WTC11 (cell line): ENCODE results near the gene ALAS2. TPM values are rescaled to one million over a fixed set of nuclear protein-coding genes. Genes with fewer than 3 reads are reported as not detected.
"Not testable (repeated sequence)": the region's sequence is repeated elsewhere in the genome, so short reads cannot be mapped to it uniquely, and the experiment has no call there.

ENCODE experiments used
- ATAC-seq: fragments of 200-7000 bp; cut with Tn5 transposase; 2 replicates; pipeline ENCODE4 v1.10.0; 2021; ENCODE audit warnings: mild to moderate bottlenecking, moderate library complexity
- CTCF ChIA-PET: fragments of 300-600 bp; sonication (Branson Sonifier 250); formaldehyde crosslinking; loops from one replicate; lab custom pipeline; 2021; ENCODE audit warnings: antibody characterized with exemption; lab: Charles Lee
- POLR2A ChIA-PET: fragments of 350-600 bp; sonication (Branson Sonifier 250); formaldehyde crosslinking; loops from one replicate; lab custom pipeline; 2021; ENCODE audit warnings: antibody characterized with exemption; lab: Charles Lee
- DNase-seq: peaks from one replicate; pipeline ENCODE4 v3.0.0; 2021; ENCODE audit warnings: low spot score
- H3K27ac Mint-ChIP-seq: 2 replicates; pipeline ENCODE4 v1.8.0; 2021; ENCODE audit warnings: mixed read lengths
- H3K27me3 Mint-ChIP-seq: 2 replicates; pipeline ENCODE4 v1.8.0; 2021; ENCODE audit warnings: low read depth, mild to moderate bottlenecking, moderate library complexity, mixed read lengths
- H3K36me3 Mint-ChIP-seq: 2 replicates; pipeline ENCODE4 v1.8.0; 2021; ENCODE audit warnings: mixed read lengths
- H3K4me1 Mint-ChIP-seq: 2 replicates; pipeline ENCODE4 v1.8.0; 2022; ENCODE audit warnings: mixed read lengths
- H3K4me3 Mint-ChIP-seq: 2 replicates; pipeline ENCODE4 v1.8.0; 2021; ENCODE audit warnings: mild to moderate bottlenecking, moderate library complexity, mixed read lengths
- H3K9me3 Mint-ChIP-seq: 2 replicates; pipeline ENCODE4 v1.8.0; 2021; ENCODE audit warnings: mixed read lengths
- AR ChIP-seq: fragments of 250-450 bp; sonication (Bioruptor Pico); IDR thresholded peaks from 2 replicates; pipeline ENCODE4 v1.9.0; 2021; ENCODE audit warnings: mild to moderate bottlenecking
- JAZF1 ChIP-seq: fragments of 250-450 bp; sonication (Bioruptor Pico); IDR thresholded peaks from 2 replicates; pipeline ENCODE4 v1.9.0; 2021; ENCODE audit warnings: moderate library complexity, mild to moderate bottlenecking, inconsistent platforms
- MYBL2 ChIP-seq: sonication (generic); formaldehyde crosslinking; IDR thresholded peaks from 2 replicates; pipeline ENCODE4 v1.8.1; 2023; ENCODE audit warnings: mild to moderate bottlenecking, moderate library complexity, missing genetic modification reagents
- NFATC4 ChIP-seq: fragments of 250-450 bp; sonication (Bioruptor Pico); IDR thresholded peaks from 2 replicates; pipeline ENCODE4 v1.9.0; 2021; ENCODE audit warnings: mild to moderate bottlenecking
- NR2C2 ChIP-seq: sonication (generic); formaldehyde crosslinking; IDR thresholded peaks from 2 replicates; pipeline ENCODE4 v1.8.0; 2022; ENCODE audit warnings: mild to moderate bottlenecking, missing genetic modification reagents
- SMAD3 ChIP-seq: sonication (generic); formaldehyde crosslinking; IDR thresholded peaks from 2 replicates; pipeline ENCODE4 v1.8.0; 2022; ENCODE audit warnings: missing genetic modification reagents, mild to moderate bottlenecking, borderline replicate concordance
- SP1 ChIP-seq: sonication (generic); formaldehyde crosslinking; conservative IDR thresholded peaks from 2 replicates; pipeline ENCODE4 v1.8.1; 2022; ENCODE audit warnings: missing genetic modification reagents
- ZBTB21 ChIP-seq: sonication (generic); formaldehyde crosslinking; IDR thresholded peaks from 2 replicates; pipeline ENCODE4 v1.8.1; 2023; ENCODE audit warnings: mild to moderate bottlenecking, missing genetic modification reagents, borderline replicate concordance
- ZBTB43 ChIP-seq: sonication (generic); formaldehyde crosslinking; IDR thresholded peaks from 2 replicates; pipeline ENCODE4 v1.8.1; 2023; ENCODE audit warnings: mild to moderate bottlenecking, missing genetic modification reagents
- ZNF317 ChIP-seq: sonication (generic); formaldehyde crosslinking; IDR thresholded peaks from 2 replicates; pipeline ENCODE4 v1.8.1; 2023; ENCODE audit warnings: low read depth, mild to moderate bottlenecking, moderate library complexity, missing genetic modification reagents, borderline replicate concordance
- total RNA-seq: library from RNA; stranded (reverse); gene quantifications from 3 replicates; pipeline ENCODE4 v1.2.3, GENCODE V29; 2021
- TF ChIP-seq, protein P1 (sequence below): sonication (generic); formaldehyde crosslinking; IDR thresholded peaks from 2 replicates; pipeline ENCODE4 v1.8.0; 2022; ENCODE audit warnings: mild to moderate bottlenecking, missing genetic modification reagents
- TF ChIP-seq, protein P2 (sequence below): fragments of 200-600 bp; IDR thresholded peaks from 2 replicates; pipeline ENCODE4 v1.8.0; 2022; ENCODE audit warnings: antibody characterized with exemption
- TF ChIP-seq, protein P3 (sequence below): sonication (generic); formaldehyde crosslinking; IDR thresholded peaks from 2 replicates; pipeline ENCODE4 v1.8.0; 2022; ENCODE audit warnings: missing genetic modification reagents
- TF ChIP-seq, protein P4 (sequence below): fragments of 250-450 bp; sonication (Bioruptor Pico); IDR thresholded peaks from 2 replicates; pipeline ENCODE4 v1.9.0; 2021; ENCODE audit warnings: mild to moderate bottlenecking, borderline replicate concordance

The ALAS2 gene
- total RNA-seq, 1 experiment from 2014 or later, result 0.35 TPM

DNA sequence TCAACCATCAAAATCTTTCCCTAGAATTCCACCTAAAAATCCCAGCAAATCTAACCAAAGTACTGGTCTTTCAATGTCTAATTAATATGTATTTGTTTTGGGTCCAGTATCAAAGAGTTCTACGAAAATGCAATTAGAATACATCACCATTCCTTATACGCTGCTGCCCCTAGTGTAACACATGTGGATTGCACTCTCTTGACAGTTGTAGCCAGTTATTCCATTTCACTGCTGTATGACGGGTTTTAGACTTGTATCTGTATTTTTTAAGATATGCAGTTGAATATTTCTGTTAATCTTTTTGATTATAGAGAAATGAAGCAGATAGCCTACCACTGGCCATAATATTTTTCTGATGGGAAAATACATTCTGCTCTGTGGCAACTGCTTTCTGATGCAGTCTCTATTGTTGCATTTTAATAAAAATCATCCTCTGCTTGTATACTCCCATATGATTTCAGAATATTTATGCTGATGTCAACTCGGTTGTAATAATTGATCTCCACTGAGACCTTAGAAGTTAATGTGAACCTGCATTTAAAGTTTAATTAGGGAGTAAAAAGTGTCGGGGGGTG lies 27.0 kb upstream of the ALAS2 start:
- peak; percentile 11 for DNase-seq
- peaks cover 4% of the 10 kb centered on the region; the same call in 1 of the 2 replicates for H3K36me3 Mint-ChIP-seq
- ATAC-seq, result peak; percentile 51; the same call in 1 of the 2 replicates
- H3K4me1 Mint-ChIP-seq, result peaks cover 7% of the 10 kb centered on the region
- ChIA-PET POLR2A (no interaction called here), CTCF (interaction anchor here (1.1 kb wide), 1 partner anchor 123 kb away, joined by 3 read pairs; no protein-coding TSS in a partner anchor)
- H3K27ac Mint-ChIP-seq, result no peak overlapping the region
- H3K9me3 Mint-ChIP-seq, result no peaks in the 10 kb centered on the region
- no peaks in the 10 kb centered on the region; the same call in 1 of the 2 replicates for H3K27me3 Mint-ChIP-seq
- H3K4me3 Mint-ChIP-seq, result no peak overlapping the region
- TF ChIP-seq, protein P1, sequence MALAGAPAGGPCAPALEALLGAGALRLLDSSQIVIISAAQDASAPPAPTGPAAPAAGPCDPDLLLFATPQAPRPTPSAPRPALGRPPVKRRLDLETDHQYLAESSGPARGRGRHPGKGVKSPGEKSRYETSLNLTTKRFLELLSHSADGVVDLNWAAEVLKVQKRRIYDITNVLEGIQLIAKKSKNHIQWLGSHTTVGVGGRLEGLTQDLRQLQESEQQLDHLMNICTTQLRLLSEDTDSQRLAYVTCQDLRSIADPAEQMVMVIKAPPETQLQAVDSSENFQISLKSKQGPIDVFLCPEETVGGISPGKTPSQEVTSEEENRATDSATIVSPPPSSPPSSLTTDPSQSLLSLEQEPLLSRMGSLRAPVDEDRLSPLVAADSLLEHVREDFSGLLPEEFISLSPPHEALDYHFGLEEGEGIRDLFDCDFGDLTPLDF, result no peak
- TF ChIP-seq NFATC4 (CRISPR knock-in tag), result no peak
- TF ChIP-seq ZBTB43 (CRISPR knock-in tag), result no peak
- TF ChIP-seq, protein P2, sequence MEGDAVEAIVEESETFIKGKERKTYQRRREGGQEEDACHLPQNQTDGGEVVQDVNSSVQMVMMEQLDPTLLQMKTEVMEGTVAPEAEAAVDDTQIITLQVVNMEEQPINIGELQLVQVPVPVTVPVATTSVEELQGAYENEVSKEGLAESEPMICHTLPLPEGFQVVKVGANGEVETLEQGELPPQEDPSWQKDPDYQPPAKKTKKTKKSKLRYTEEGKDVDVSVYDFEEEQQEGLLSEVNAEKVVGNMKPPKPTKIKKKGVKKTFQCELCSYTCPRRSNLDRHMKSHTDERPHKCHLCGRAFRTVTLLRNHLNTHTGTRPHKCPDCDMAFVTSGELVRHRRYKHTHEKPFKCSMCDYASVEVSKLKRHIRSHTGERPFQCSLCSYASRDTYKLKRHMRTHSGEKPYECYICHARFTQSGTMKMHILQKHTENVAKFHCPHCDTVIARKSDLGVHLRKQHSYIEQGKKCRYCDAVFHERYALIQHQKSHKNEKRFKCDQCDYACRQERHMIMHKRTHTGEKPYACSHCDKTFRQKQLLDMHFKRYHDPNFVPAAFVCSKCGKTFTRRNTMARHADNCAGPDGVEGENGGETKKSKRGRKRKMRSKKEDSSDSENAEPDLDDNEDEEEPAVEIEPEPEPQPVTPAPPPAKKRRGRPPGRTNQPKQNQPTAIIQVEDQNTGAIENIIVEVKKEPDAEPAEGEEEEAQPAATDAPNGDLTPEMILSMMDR, result 0 out of 2 replicates have a peak, but pooled peaks have one; percentile 35
- TF ChIP-seq MYBL2 (CRISPR knock-in tag), result no peak
- TF ChIP-seq NR2C2 (CRISPR knock-in tag), result no peak

DNA sequence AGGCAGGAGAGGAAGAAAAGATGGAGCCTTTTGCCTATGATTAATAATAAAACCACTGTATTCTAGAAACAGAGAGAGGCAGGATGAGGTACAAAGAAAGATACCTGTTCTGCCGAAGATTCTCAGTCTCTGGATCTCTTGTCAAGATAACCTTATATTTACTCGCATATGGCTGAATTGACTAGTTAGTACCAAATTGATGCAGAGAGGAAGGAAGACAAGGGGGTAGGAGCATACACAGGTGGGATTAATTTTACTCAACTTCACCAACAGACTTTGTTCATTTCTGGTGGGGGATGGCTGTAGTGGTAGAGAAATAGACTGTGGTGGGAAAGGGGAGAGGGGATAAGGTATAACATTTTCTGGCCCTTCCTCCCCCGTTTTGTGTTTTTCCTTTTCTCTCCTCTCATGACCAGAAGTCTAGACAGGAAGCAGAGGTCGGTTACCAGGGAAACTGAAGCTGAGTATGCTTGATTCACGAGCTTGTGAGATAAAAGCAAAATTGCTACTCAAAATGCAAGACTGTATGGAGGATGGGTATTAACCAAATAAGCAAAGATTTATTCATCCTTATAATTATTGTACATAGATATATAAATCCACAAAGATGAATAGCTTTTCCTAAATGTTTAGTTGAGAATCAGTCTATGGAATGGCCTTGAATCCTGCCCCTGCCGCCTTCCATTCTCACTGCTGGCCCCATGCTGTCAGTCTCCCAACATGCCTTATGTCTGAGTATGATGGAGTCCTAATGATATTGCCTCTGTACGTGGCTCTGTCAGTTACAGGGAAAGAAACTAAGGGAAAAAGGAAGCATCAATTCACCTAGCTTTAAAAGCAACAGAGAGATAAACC lies 26.3 kb upstream of the ALAS2 start:
- POLR2A ChIA-PET, result no interaction called here
- Mint-ChIP-seq H3K27ac (no peak overlapping the region), H3K9me3 (no peaks in the 10 kb centered on the region), H3K36me3 (peaks cover 4% of the 10 kb centered on the region), H3K4me3 (no peak overlapping the region), H3K4me1 (peaks cover 7% of the 10 kb centered on the region), H3K27me3 (no peaks in the 10 kb centered on the region; the same call in 1 of the 2 replicates)
- DNase-seq, result no peak
- no peak for TF ChIP-seq SMAD3
- no peak for TF ChIP-seq ZBTB21 (CRISPR knock-in tag)
- no peak for TF ChIP-seq JAZF1 (CRISPR knock-in tag)
- TF ChIP-seq, protein P3, sequence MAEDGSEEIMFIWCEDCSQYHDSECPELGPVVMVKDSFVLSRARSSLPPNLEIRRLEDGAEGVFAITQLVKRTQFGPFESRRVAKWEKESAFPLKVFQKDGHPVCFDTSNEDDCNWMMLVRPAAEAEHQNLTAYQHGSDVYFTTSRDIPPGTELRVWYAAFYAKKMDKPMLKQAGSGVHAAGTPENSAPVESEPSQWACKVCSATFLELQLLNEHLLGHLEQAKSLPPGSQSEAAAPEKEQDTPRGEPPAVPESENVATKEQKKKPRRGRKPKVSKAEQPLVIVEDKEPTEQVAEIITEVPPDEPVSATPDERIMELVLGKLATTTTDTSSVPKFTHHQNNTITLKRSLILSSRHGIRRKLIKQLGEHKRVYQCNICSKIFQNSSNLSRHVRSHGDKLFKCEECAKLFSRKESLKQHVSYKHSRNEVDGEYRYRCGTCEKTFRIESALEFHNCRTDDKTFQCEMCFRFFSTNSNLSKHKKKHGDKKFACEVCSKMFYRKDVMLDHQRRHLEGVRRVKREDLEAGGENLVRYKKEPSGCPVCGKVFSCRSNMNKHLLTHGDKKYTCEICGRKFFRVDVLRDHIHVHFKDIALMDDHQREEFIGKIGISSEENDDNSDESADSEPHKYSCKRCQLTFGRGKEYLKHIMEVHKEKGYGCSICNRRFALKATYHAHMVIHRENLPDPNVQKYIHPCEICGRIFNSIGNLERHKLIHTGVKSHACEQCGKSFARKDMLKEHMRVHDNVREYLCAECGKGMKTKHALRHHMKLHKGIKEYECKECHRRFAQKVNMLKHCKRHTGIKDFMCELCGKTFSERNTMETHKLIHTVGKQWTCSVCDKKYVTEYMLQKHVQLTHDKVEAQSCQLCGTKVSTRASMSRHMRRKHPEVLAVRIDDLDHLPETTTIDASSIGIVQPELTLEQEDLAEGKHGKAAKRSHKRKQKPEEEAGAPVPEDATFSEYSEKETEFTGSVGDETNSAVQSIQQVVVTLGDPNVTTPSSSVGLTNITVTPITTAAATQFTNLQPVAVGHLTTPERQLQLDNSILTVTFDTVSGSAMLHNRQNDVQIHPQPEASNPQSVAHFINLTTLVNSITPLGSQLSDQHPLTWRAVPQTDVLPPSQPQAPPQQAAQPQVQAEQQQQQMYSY (CRISPR knock-in tag), result no peak
- TF ChIP-seq, protein P4, sequence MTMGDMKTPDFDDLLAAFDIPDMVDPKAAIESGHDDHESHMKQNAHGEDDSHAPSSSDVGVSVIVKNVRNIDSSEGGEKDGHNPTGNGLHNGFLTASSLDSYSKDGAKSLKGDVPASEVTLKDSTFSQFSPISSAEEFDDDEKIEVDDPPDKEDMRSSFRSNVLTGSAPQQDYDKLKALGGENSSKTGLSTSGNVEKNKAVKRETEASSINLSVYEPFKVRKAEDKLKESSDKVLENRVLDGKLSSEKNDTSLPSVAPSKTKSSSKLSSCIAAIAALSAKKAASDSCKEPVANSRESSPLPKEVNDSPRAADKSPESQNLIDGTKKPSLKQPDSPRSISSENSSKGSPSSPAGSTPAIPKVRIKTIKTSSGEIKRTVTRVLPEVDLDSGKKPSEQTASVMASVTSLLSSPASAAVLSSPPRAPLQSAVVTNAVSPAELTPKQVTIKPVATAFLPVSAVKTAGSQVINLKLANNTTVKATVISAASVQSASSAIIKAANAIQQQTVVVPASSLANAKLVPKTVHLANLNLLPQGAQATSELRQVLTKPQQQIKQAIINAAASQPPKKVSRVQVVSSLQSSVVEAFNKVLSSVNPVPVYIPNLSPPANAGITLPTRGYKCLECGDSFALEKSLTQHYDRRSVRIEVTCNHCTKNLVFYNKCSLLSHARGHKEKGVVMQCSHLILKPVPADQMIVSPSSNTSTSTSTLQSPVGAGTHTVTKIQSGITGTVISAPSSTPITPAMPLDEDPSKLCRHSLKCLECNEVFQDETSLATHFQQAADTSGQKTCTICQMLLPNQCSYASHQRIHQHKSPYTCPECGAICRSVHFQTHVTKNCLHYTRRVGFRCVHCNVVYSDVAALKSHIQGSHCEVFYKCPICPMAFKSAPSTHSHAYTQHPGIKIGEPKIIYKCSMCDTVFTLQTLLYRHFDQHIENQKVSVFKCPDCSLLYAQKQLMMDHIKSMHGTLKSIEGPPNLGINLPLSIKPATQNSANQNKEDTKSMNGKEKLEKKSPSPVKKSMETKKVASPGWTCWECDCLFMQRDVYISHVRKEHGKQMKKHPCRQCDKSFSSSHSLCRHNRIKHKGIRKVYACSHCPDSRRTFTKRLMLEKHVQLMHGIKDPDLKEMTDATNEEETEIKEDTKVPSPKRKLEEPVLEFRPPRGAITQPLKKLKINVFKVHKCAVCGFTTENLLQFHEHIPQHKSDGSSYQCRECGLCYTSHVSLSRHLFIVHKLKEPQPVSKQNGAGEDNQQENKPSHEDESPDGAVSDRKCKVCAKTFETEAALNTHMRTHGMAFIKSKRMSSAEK (CRISPR knock-in tag), result no peak
- no peak for TF ChIP-seq ZNF317 (CRISPR knock-in tag)
- TF ChIP-seq SP1 (CRISPR knock-in tag), result no peak
- no peak for TF ChIP-seq AR (CRISPR knock-in tag)
- CTCF ChIA-PET, result interaction anchor here (1.1 kb wide), 1 partner anchor 122 kb away, joined by 3 read pairs; no protein-coding TSS in a partner anchor
- ATAC-seq, result no peak

GRCh38 chrX:55050599-55050998 lies 19.8 kb upstream of the ALAS2 start:
- DNase-seq, POLR2A ChIA-PET, H3K27me3 Mint-ChIP-seq, H3K4me3 Mint-ChIP-seq, H3K27ac Mint-ChIP-seq, H3K4me1 Mint-ChIP-seq, ATAC-seq, CTCF ChIA-PET: not testable (repeated sequence)
- Mint-ChIP-seq H3K36me3 (peaks cover 11% of the 10 kb centered on the region), H3K9me3 (peaks cover 20% of the 10 kb centered on the region)
